Neural cell (in vitro differentiated cells): ENCODE data around the gene PFDN2. TPM values are rescaled to one million over a fixed set of nuclear protein-coding genes. Genes with fewer than 3 reads are reported as not detected.

ENCODE experiments used
- H2AFZ ChIP-seq: fragments of 200-600, 300-800 bp; sonication (generic), shearing (Covaris generic); 2 replicates; pipeline ENCODE4 v1.6.0; 2014; ENCODE audit warnings: low read depth, mild to moderate bottlenecking, antibody characterized with exemption, low read length, moderate library complexity
- H3F3A ChIP-seq: fragments of 200-600 bp; shearing (Covaris generic); 2 replicates; pipeline ENCODE4 v1.6.1; 2016; ENCODE audit warnings: mild to moderate bottlenecking, moderate library complexity, mixed read lengths, antibody characterized with exemption, low read length; ENCODE audit not compliant: insufficient read depth, poor library complexity, severe bottlenecking
- H3K27ac ChIP-seq: fragments of 200-600, 300-800 bp; sonication (generic), shearing (Covaris generic); 2 replicates; pipeline ENCODE4 v1.5.1; 2014; ENCODE audit warnings: mild to moderate bottlenecking, low read length, moderate library complexity
- H3K27me3 ChIP-seq: fragments of 300-800, 200-600 bp; sonication (generic), shearing (Covaris generic); 2 replicates; pipeline ENCODE4 v1.6.0; 2014; ENCODE audit warnings: mild to moderate bottlenecking, low read depth, low read length, moderate library complexity; ENCODE audit not compliant: insufficient read depth
- H3K36me3 ChIP-seq: fragments of 300-800, 200-600 bp; sonication (generic), shearing (Covaris generic); 2 replicates; pipeline ENCODE4 v1.5.1; 2014; ENCODE audit warnings: mild to moderate bottlenecking, antibody characterized with exemption, low read length, moderate library complexity; ENCODE audit not compliant: insufficient read depth
- H3K4me2 ChIP-seq: fragments of 300-800, 200-600 bp; sonication (generic), shearing (Covaris generic); 2 replicates; pipeline ENCODE4 v1.6.0; 2014; ENCODE audit warnings: mild to moderate bottlenecking, low read length
- H3K4me3 ChIP-seq: fragments of 300-800, 200-600 bp; sonication (generic), shearing (Covaris generic); 2 replicates; pipeline ENCODE4 v1.5.1; 2014; ENCODE audit warnings: mild to moderate bottlenecking, low read length, moderate library complexity
- H3K79me2 ChIP-seq: fragments of 200-600 bp; shearing (Covaris generic); replicated peaks from 2 replicates; pipeline ENCODE4 v1.6.0; 2014; ENCODE audit warnings: mild to moderate bottlenecking, low read length, moderate library complexity; ENCODE audit not compliant: insufficient read depth
- H3K9ac ChIP-seq: fragments of 300-800, 200-600 bp; sonication (generic), shearing (Covaris generic); 2 replicates; pipeline ENCODE4 v1.6.1; 2016; ENCODE audit warnings: mild to moderate bottlenecking, low read length, mixed read lengths
- H3K9me2 ChIP-seq: fragments of 200-600 bp; shearing (Covaris generic); 2 replicates; pipeline ENCODE4 v1.6.1; 2016; ENCODE audit warnings: mild to moderate bottlenecking, low read length, mixed read lengths; ENCODE audit not compliant: insufficient read depth
- H3K9me3 ChIP-seq: fragments of 200-600, 300-800 bp; sonication (generic), shearing (Covaris generic); 2 replicates; pipeline ENCODE4 v1.6.1; 2016; ENCODE audit warnings: mild to moderate bottlenecking, mixed run types, low read length, moderate library complexity, mixed read lengths
- H4K20me1 ChIP-seq: fragments of 200-600 bp; shearing (Covaris generic); 2 replicates; pipeline ENCODE4 v1.6.1; 2016; ENCODE audit warnings: mild to moderate bottlenecking, mixed run types; ENCODE audit not compliant: insufficient read depth
- EP300 ChIP-seq: fragments of 450-650 bp; conservative IDR thresholded peaks from 2 replicates; pipeline ENCODE4 v1.6.1; 2014; ENCODE audit warnings: antibody characterized with exemption, mild to moderate bottlenecking, moderate library complexity; ENCODE audit not compliant: poor library complexity, severe bottlenecking
- EZH2 ChIP-seq: fragments of 200-600, 300-800 bp; shearing (Covaris generic), sonication (generic); IDR thresholded peaks from 2 replicates; pipeline ENCODE4 v1.6.1; 2014; ENCODE audit warnings: antibody characterized with exemption, low read length, borderline replicate concordance, mild to moderate bottlenecking; ENCODE audit not compliant: insufficient read depth, poor library complexity, severe bottlenecking
- MXI1 ChIP-seq: fragments of 450-650 bp; conservative IDR thresholded peaks from 2 replicates; pipeline ENCODE4 v1.6.1; 2014; ENCODE audit warnings: antibody characterized with exemption, mild to moderate bottlenecking; ENCODE audit not compliant: poor library complexity, severe bottlenecking
- POLR2AphosphoS5 ChIP-seq: IDR thresholded peaks from 2 replicates; pipeline ENCODE4 v1.6.1; 2012
- RAD21 ChIP-seq: fragments of 450-650 bp; conservative IDR thresholded peaks from 2 replicates; pipeline ENCODE4 v1.6.1; 2014; ENCODE audit warnings: antibody characterized with exemption, mild to moderate bottlenecking, moderate library complexity
- SMC3 ChIP-seq: fragments of 450-650 bp; conservative IDR thresholded peaks from 2 replicates; pipeline ENCODE4 v1.6.1; 2014; ENCODE audit warnings: antibody characterized with exemption, mild to moderate bottlenecking, moderate library complexity; ENCODE audit not compliant: poor library complexity
- TAF1 ChIP-seq: IDR thresholded peaks from 2 replicates; pipeline ENCODE4 v1.6.1; 2012; ENCODE audit warnings: low read depth
- polyA plus RNA-seq: library from polyadenylated mRNA; depleted of rRNA; stranded (reverse); fragments of >200 nt; gene quantifications from 2 replicates; pipeline ENCODE4 v1.2.3, GENCODE V29; 2014
- TF ChIP-seq, protein P1 (sequence below): fragments of 450-650 bp; IDR thresholded peaks from 2 replicates; pipeline ENCODE4 v1.5.1; 2014; ENCODE audit warnings: antibody characterized with exemption, mild to moderate bottlenecking, moderate library complexity; ENCODE audit not compliant: poor library complexity, severe bottlenecking
- TF ChIP-seq, protein P2 (sequence below): IDR thresholded peaks from 2 replicates; pipeline ENCODE4 v1.6.1; 2012; ENCODE audit warnings: borderline replicate concordance

PFDN2 gene
- polyA plus RNA-seq, 1 donor from 2014 or later: 193 TPM

- no peaks in the 10 kb centered on the region for H3K9me3 ChIP-seq
- no peak overlapping the region for H3K9ac ChIP-seq
- H3K27me3 ChIP-seq: no peaks in the 10 kb centered on the region
- H3K79me2 ChIP-seq: peaks cover 11% of the 10 kb centered on the region
- no peaks in the 10 kb centered on the region for H4K20me1 ChIP-seq
- TF ChIP-seq MXI1: no peak
- no peak for TF ChIP-seq TAF1
- TF ChIP-seq RAD21: no peak
- TF ChIP-seq, protein P1, sequence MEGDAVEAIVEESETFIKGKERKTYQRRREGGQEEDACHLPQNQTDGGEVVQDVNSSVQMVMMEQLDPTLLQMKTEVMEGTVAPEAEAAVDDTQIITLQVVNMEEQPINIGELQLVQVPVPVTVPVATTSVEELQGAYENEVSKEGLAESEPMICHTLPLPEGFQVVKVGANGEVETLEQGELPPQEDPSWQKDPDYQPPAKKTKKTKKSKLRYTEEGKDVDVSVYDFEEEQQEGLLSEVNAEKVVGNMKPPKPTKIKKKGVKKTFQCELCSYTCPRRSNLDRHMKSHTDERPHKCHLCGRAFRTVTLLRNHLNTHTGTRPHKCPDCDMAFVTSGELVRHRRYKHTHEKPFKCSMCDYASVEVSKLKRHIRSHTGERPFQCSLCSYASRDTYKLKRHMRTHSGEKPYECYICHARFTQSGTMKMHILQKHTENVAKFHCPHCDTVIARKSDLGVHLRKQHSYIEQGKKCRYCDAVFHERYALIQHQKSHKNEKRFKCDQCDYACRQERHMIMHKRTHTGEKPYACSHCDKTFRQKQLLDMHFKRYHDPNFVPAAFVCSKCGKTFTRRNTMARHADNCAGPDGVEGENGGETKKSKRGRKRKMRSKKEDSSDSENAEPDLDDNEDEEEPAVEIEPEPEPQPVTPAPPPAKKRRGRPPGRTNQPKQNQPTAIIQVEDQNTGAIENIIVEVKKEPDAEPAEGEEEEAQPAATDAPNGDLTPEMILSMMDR: no peak
- no peak for TF ChIP-seq EZH2
- TF ChIP-seq POLR2AphosphoS5: no peak
- TF ChIP-seq, protein P2, sequence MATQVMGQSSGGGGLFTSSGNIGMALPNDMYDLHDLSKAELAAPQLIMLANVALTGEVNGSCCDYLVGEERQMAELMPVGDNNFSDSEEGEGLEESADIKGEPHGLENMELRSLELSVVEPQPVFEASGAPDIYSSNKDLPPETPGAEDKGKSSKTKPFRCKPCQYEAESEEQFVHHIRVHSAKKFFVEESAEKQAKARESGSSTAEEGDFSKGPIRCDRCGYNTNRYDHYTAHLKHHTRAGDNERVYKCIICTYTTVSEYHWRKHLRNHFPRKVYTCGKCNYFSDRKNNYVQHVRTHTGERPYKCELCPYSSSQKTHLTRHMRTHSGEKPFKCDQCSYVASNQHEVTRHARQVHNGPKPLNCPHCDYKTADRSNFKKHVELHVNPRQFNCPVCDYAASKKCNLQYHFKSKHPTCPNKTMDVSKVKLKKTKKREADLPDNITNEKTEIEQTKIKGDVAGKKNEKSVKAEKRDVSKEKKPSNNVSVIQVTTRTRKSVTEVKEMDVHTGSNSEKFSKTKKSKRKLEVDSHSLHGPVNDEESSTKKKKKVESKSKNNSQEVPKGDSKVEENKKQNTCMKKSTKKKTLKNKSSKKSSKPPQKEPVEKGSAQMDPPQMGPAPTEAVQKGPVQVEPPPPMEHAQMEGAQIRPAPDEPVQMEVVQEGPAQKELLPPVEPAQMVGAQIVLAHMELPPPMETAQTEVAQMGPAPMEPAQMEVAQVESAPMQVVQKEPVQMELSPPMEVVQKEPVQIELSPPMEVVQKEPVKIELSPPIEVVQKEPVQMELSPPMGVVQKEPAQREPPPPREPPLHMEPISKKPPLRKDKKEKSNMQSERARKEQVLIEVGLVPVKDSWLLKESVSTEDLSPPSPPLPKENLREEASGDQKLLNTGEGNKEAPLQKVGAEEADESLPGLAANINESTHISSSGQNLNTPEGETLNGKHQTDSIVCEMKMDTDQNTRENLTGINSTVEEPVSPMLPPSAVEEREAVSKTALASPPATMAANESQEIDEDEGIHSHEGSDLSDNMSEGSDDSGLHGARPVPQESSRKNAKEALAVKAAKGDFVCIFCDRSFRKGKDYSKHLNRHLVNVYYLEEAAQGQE: no peak
- no peak for TF ChIP-seq SMC3
- no peak for TF ChIP-seq EP300
- H3F3A ChIP-seq: no peaks in the 10 kb centered on the region
- no peaks in the 10 kb centered on the region for H3K9me2 ChIP-seq
- no peaks in the 10 kb centered on the region for H3K36me3 ChIP-seq
- no peak overlapping the region for H3K4me3 ChIP-seq
- no peak overlapping the region for H3K27ac ChIP-seq
- H3K4me2 ChIP-seq: no peak overlapping the region
- H2AFZ ChIP-seq: no peak overlapping the region
Observed at GRCh38 chr1:161161652-161162051, 43.8 kb upstream of the PFDN2 start.

- H3K79me2 ChIP-seq: peaks cover 11% of the 10 kb centered on the region
- no peaks in the 10 kb centered on the region for H3F3A ChIP-seq
- H3K36me3 ChIP-seq: no peaks in the 10 kb centered on the region
- no peak overlapping the region for H3K4me2 ChIP-seq
- H2AFZ ChIP-seq: no peak overlapping the region
- H3K27me3 ChIP-seq: no peaks in the 10 kb centered on the region
- H3K9me3 ChIP-seq: no peaks in the 10 kb centered on the region
- no peaks in the 10 kb centered on the region for H4K20me1 ChIP-seq
- H3K4me3 ChIP-seq: peak overlapping the region; percentile 98
- TF ChIP-seq, protein P2: no peak
- TF ChIP-seq RAD21: no peak
- no peaks in the 10 kb centered on the region for H3K9me2 ChIP-seq
- no peak overlapping the region for H3K9ac ChIP-seq
- no peak overlapping the region for H3K27ac ChIP-seq
Observed at GRCh38 chr1:161160671-161161145, 42.9 kb upstream of the PFDN2 start.
